ENCODE results near the gene TSPYL2.

Gene TSPYL2

DNA sequence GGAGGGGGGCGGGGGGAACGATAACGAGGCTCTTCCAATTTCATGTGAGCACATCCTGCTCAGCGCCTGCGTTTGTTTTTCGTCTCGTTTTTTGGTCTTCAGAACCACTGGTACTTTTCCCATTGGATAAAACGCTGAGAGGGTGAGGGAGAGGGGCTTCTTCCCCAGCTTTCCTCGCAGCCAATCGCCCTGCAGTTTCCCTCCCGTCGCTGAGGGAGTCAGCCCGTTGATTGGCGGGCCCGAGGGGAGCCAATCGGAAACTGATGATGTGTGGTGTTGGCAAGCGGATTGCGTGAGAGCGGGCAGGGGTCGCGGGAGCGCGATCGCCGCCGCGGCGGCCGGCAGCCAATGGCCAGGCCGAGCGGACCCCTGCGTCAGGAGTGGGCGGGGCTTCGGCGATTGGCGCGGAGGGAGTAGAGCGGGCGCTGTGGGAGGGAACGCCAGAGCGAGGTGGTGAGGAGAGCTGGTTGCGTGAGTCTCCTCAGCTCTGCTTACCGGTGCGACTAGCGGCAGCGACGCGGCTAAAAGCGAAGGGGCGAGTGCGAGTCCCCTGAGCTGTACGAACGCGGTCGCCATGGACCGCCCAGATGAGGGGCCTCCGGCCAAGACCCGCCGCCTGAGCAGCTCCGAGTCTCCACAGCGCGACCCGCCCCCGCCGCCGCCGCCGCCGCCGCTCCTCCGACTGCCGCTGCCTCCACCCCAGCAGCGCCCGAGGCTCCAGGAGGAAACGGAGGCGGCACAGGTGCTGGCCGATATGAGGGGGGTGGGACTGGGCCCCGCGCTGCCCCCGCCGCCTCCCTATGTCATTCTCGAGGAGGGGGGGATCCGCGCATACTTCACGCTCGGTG lies at the start of gene TSPYL2:
TSPYL2 (plus strand) TSS at position 443 of the 848 bp plus-strand sequence; CDS start at position 575, 132 bp downstream.
- Histone ChIP-seq H3K27me3 (ENCODE audit: control insufficient read depth in 1 of 2, insufficient read depth in 2 of 2, low read length in 2 of 2) (no peaks in the 10 kb centered on the region), H3K27ac (ENCODE audit: low read depth, low read length) (peak within 1 kb of the TSS; percentile 70), H3K36me3 (ENCODE audit: control insufficient read depth in 1 of 2, insufficient read depth in 2 of 2, low read length in 2 of 2) (peaks cover 0 to 12% of the 10 kb centered on the region in 2 donors), H3K9ac (ENCODE audit: low read depth in 1 of 2, low read length in 2 of 2) (peak within 1 kb of the TSS; percentile 25 to 39), H3K4me3 (ENCODE audit: low read depth in 1 of 2, low read length in 2 of 2) (peak within 1 kb of the TSS; percentile 65 to 66), H3K9me3 (ENCODE audit: control insufficient read depth in 1 of 2, low read length in 2 of 2) (no peaks in the 10 kb centered on the region), H3K4me1 (ENCODE audit: control insufficient read depth in 1 of 2, insufficient read depth in 2 of 2, low read length in 2 of 2) (peaks cover 0 to 11% of the 10 kb centered on the region in 2 donors)

DNA sequence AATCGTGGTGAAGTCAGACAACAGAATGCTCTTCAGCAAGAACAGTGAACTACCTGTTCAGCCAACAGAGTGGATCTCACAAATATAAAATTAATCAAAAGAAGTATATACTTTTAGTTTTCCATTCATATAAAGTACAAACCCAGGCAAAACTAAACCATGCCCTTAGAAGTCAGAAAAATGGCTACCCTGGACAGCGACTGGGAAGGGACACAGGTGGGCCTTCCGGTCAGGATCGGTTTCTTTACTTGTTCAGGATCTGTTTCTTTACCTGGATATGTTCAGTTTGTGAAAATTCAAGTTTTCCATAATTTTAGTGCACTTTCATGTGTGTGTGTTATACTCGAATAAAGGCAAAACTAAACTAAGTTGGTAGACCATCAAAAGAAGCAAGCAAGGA lies 46.0 kb upstream of the TSPYL2 start:
- Histone ChIP-seq H3K4me1 (ENCODE audit: control insufficient read depth in 1 of 2, insufficient read depth in 2 of 2, low read length in 2 of 2) (no peaks in the 10 kb centered on the region), H3K27ac (ENCODE audit: low read depth, low read length) (no peak overlapping the region), H3K27me3 (ENCODE audit: control insufficient read depth in 1 of 2, insufficient read depth in 2 of 2, low read length in 2 of 2) (no peaks in the 10 kb centered on the region), H3K9me3 (ENCODE audit: control insufficient read depth in 1 of 2, low read length in 2 of 2) (no peaks in the 10 kb centered on the region), H3K36me3 (ENCODE audit: control insufficient read depth in 1 of 2, insufficient read depth in 2 of 2, low read length in 2 of 2) (no peaks in the 10 kb centered on the region), H3K9ac (ENCODE audit: low read depth in 1 of 2, low read length in 2 of 2) (no peak overlapping the region), H3K4me3 (ENCODE audit: low read depth in 1 of 2, low read length in 2 of 2) (no peak overlapping the region)

DNA sequence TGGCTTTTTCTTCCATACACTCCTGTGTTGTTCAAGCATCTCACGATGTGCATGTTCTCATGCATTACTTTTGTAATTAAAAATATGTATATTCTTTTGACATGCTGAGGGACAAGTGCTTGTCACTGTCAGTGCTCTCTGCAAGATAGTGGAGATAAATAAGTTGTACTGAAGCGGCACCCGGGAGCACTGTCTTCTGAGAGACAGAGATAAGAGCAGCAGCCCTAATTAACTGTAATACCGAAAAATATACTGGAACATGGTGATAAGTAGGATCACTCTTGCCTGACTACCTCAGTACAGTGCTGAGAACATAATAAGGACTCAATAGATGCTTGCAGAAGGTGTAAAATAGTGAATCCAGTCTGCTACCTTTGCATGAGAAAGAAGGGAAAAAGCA lies 42.9 kb upstream of the TSPYL2 start:
- Histone ChIP-seq H3K27me3 (ENCODE audit: control insufficient read depth in 1 of 2, insufficient read depth in 2 of 2, low read length in 2 of 2) (no peaks in the 10 kb centered on the region), H3K9ac (ENCODE audit: low read depth in 1 of 2, low read length in 2 of 2) (no peak overlapping the region), H3K9me3 (ENCODE audit: control insufficient read depth in 1 of 2, low read length in 2 of 2) (no peaks in the 10 kb centered on the region), H3K27ac (ENCODE audit: low read depth, low read length) (no peak overlapping the region), H3K36me3 (ENCODE audit: control insufficient read depth in 1 of 2, insufficient read depth in 2 of 2, low read length in 2 of 2) (no peaks in the 10 kb centered on the region), H3K4me1 (ENCODE audit: control insufficient read depth in 1 of 2, insufficient read depth in 2 of 2, low read length in 2 of 2) (no peaks in the 10 kb centered on the region), H3K4me3 (ENCODE audit: low read depth in 1 of 2, low read length in 2 of 2) (no peak overlapping the region)

DNA sequence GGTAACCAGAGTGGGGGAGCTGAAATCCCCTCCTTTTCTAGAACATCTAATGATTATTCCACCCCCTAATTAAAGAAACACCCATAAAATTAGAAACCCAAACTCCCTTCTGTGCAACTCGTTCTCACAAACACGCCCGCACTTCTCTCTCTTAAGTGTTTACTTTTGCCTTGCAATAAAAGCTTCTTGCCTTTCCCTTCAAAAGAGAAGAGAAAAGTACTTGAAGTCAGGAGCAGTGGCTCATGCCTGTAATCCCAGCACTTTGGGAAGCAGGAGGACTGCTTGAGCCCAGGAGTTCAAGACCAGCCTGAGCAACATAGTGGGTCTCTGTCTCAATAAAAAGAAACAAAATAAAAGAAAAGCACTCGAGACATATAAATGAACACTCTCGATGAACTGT lies 37.2 kb upstream of the TSPYL2 start:
- Histone ChIP-seq H3K4me3 (ENCODE audit: low read depth in 1 of 2, low read length in 2 of 2) (no peak overlapping the region), H3K27ac (ENCODE audit: low read depth, low read length) (no peak overlapping the region), H3K4me1 (ENCODE audit: control insufficient read depth in 1 of 2, insufficient read depth in 2 of 2, low read length in 2 of 2) (no peaks in the 10 kb centered on the region), H3K9ac (ENCODE audit: low read depth in 1 of 2, low read length in 2 of 2) (no peak overlapping the region), H3K36me3 (ENCODE audit: control insufficient read depth in 1 of 2, insufficient read depth in 2 of 2, low read length in 2 of 2) (no peaks in the 10 kb centered on the region), H3K9me3 (ENCODE audit: control insufficient read depth in 1 of 2, low read length in 2 of 2) (no peaks in the 10 kb centered on the region), H3K27me3 (ENCODE audit: control insufficient read depth in 1 of 2, insufficient read depth in 2 of 2, low read length in 2 of 2) (no peaks in the 10 kb centered on the region)

DNA sequence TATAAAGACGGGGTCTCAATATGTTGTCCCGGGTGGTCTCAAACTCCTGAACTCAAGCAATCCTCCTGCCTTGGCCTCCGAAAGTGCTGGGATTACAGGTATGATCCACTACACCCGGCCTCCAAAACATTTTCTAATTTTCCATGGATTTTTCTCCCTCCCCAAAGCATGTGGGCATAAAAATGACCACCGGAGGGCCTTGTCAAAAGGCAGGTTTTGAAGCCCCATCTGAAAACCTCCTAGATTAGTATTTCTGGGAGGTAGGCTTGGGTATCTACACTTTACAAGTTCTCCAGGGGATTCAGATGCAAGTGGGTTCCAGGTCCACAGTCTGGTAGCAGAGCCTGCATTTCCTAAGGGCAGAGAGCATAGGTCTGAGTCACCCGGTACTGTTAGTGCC lies 34.9 kb upstream of the TSPYL2 start:
- H3K27ac ChIP-seq (ENCODE audit: low read depth, low read length): no peak overlapping the region
- H3K9ac ChIP-seq (ENCODE audit: low read depth in 1 of 2, low read length in 2 of 2): no peak overlapping the region
- H3K36me3 ChIP-seq (ENCODE audit: control insufficient read depth in 1 of 2, insufficient read depth in 2 of 2, low read length in 2 of 2): no peaks in the 10 kb centered on the region
- H3K27me3 ChIP-seq (ENCODE audit: control insufficient read depth in 1 of 2, insufficient read depth in 2 of 2, low read length in 2 of 2): no peaks in the 10 kb centered on the region
- no peak overlapping the region for H3K4me3 ChIP-seq (ENCODE audit: low read depth in 1 of 2, low read length in 2 of 2)
- H3K4me1 ChIP-seq (ENCODE audit: control insufficient read depth in 1 of 2, insufficient read depth in 2 of 2, low read length in 2 of 2): no peaks in the 10 kb centered on the region
- no peaks in the 10 kb centered on the region for H3K9me3 ChIP-seq (ENCODE audit: control insufficient read depth in 1 of 2, low read length in 2 of 2)

DNA sequence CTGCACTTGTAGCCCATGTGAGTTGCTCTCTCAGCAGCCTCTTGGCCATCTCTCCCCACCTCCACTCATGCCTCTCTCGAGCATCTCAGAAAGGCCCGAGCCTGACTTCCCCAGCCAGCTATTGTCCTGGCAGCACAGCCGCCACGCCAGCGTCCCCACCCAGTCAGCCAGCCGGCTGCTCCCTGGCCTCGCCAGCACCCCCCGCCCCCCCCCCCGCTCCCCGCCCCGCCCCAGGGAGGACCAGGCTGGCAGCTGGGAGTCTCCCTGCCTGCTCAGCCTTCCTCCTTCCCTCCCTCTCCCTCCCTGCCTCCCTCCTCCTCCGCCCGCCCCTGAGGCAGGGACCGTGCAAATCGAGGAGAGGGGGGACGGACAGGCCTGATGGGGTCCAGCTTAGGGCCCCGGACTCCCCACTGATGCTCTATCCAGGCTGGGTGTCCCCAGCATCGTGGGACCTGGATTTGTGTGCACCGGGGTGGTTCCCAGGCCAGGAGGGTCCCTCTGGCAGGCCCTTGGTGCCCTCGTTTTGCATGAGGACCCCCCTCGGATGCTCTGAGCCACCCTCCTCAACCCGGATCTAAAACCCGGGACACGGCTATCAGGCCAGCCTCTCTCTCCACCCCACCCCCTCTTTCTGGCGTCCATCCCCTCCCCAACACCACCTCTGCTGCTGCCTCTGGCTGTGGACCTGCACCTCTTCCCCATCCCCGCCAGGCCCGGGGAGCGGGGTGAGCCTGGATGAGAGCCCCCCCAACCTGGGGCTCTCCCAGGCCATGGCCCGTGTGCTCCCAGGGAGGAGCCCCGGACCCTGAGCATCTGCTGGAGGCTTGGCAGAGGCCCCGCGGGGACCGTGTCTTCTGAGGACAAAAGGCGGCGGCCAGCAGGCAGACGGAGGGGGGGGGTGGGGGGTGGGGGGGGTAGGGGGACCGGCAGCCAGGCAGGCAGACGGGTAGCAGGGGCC lies 33.7 kb upstream of the TSPYL2 start, which contains the start of gene GPR173:
GPR173 (plus strand) TSS at position 621 of the 958 bp plus-strand sequence. CDS start 27,833 bp downstream, outside the sequence.
- Histone ChIP-seq H3K36me3 (ENCODE audit: control insufficient read depth in 1 of 2, insufficient read depth in 2 of 2, low read length in 2 of 2) (no peaks in the 10 kb centered on the region), H3K9me3 (ENCODE audit: control insufficient read depth in 1 of 2, low read length in 2 of 2) (no peaks in the 10 kb centered on the region), H3K4me1 (ENCODE audit: control insufficient read depth in 1 of 2, insufficient read depth in 2 of 2, low read length in 2 of 2) (no peaks in the 10 kb centered on the region), H3K27ac (ENCODE audit: low read depth, low read length) (no peak within 1 kb of the TSS), H3K9ac (ENCODE audit: low read depth in 1 of 2, low read length in 2 of 2) (peak within 1 kb of the TSS in 1 of 2 donors; percentile 10), H3K4me3 (ENCODE audit: low read depth in 1 of 2, low read length in 2 of 2) (peak within 1 kb of the TSS in 1 of 2 donors; percentile 36), H3K27me3 (ENCODE audit: control insufficient read depth in 1 of 2, insufficient read depth in 2 of 2, low read length in 2 of 2) (no peaks in the 10 kb centered on the region)

DNA sequence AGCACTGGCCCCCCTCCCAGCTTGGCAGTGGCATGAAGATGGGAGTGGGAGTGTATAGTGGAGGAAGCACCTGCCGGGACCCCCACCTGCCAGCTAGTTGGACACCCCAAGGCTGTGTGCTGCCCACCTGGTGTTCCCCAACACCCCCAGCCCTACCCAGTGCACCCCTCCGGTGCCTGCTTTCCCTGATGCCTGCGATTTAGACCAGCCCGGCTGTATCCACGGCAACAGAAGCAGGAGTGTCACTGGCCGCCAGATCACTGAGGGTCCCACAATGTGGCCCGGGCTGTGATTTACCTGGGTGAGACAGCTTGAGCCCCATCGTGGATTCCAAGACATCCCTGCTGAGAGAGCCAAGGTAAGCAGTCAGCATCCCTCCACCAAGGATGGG lies 33.0 kb upstream of the TSPYL2 start:
- Histone ChIP-seq H3K9ac (ENCODE audit: low read depth in 1 of 2, low read length in 2 of 2) (peak overlapping the region in 1 of 2 donors; percentile 10), H3K36me3 (ENCODE audit: control insufficient read depth in 1 of 2, insufficient read depth in 2 of 2, low read length in 2 of 2) (no peaks in the 10 kb centered on the region), H3K27me3 (ENCODE audit: control insufficient read depth in 1 of 2, insufficient read depth in 2 of 2, low read length in 2 of 2) (no peaks in the 10 kb centered on the region), H3K4me3 (ENCODE audit: low read depth in 1 of 2, low read length in 2 of 2) (no peak overlapping the region), H3K9me3 (ENCODE audit: control insufficient read depth in 1 of 2, low read length in 2 of 2) (no peaks in the 10 kb centered on the region), H3K27ac (ENCODE audit: low read depth, low read length) (no peak overlapping the region), H3K4me1 (ENCODE audit: control insufficient read depth in 1 of 2, insufficient read depth in 2 of 2, low read length in 2 of 2) (no peaks in the 10 kb centered on the region)

DNA sequence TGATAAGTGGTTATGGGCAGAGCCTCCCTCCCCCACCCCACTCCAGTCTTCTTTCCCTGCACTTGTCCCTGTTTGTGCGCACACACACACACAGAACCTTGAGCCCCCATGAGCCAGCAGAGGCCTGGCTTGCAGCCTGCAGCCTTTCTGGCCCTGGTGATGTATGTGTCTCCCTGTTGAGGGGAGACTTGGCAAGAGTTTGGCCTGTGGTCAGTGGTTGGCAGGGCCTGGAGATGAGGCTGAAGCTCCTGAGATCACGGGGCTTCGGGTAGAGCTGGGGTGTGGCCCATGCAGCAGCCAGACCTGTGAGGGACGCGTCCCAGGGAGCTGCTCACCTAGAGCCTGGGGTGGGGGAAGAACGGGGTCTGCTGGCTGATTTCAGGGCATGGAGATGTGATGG lies 31.3 kb upstream of the TSPYL2 start:
- Histone ChIP-seq H3K9me3 (ENCODE audit: control insufficient read depth in 1 of 2, low read length in 2 of 2) (no peaks in the 10 kb centered on the region), H3K27me3 (ENCODE audit: control insufficient read depth in 1 of 2, insufficient read depth in 2 of 2, low read length in 2 of 2) (no peaks in the 10 kb centered on the region), H3K27ac (ENCODE audit: low read depth, low read length) (no peak overlapping the region), H3K9ac (ENCODE audit: low read depth in 1 of 2, low read length in 2 of 2) (no peak overlapping the region), H3K4me1 (ENCODE audit: control insufficient read depth in 1 of 2, insufficient read depth in 2 of 2, low read length in 2 of 2) (no peaks in the 10 kb centered on the region), H3K4me3 (ENCODE audit: low read depth in 1 of 2, low read length in 2 of 2) (no peak overlapping the region), H3K36me3 (ENCODE audit: control insufficient read depth in 1 of 2, insufficient read depth in 2 of 2, low read length in 2 of 2) (no peaks in the 10 kb centered on the region)

DNA sequence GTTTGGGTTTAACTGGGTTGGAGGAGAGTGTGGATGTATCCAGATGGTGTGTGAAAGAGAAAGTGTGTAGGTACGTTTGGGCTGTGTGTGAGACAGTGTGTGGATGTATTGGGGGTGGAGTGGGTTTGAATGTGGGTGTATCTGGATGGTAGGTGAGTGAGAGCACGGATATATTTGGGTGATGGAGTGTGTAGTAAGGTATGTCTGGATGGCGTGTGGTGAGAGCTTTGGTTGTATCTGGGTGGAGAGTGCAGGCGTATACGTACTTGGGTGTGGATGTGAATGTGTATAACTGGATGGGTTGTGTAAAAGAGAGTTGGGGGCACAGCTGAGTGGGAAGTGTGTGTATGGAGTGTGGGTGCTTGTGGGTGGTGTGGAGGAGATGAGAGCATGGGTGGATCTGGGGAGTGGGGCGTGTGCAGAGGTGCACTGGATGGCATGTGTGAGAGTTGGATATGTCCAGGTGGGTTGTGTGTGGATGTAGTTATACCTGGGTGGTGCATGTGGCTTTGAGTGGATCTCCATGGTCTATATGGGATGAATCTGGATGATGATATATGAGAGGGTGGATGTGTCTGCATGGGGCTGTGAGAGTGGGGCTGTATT lies 26.8 kb upstream of the TSPYL2 start:
- H3K27ac ChIP-seq (ENCODE audit: low read depth, low read length): no peak overlapping the region
- H3K9ac ChIP-seq (ENCODE audit: low read depth in 1 of 2, low read length in 2 of 2): no peak overlapping the region
- H3K36me3 ChIP-seq (ENCODE audit: control insufficient read depth in 1 of 2, insufficient read depth in 2 of 2, low read length in 2 of 2): no peaks in the 10 kb centered on the region
- H3K27me3 ChIP-seq (ENCODE audit: control insufficient read depth in 1 of 2, insufficient read depth in 2 of 2, low read length in 2 of 2): no peaks in the 10 kb centered on the region
- H3K4me1 ChIP-seq (ENCODE audit: control insufficient read depth in 1 of 2, insufficient read depth in 2 of 2, low read length in 2 of 2): no peaks in the 10 kb centered on the region
- H3K4me3 ChIP-seq (ENCODE audit: low read depth in 1 of 2, low read length in 2 of 2): no peak overlapping the region
- H3K9me3 ChIP-seq (ENCODE audit: control insufficient read depth in 1 of 2, low read length in 2 of 2): no peaks in the 10 kb centered on the region
